ENCODE results near the gene ERBB4.

ERBB4 gene

DNA sequence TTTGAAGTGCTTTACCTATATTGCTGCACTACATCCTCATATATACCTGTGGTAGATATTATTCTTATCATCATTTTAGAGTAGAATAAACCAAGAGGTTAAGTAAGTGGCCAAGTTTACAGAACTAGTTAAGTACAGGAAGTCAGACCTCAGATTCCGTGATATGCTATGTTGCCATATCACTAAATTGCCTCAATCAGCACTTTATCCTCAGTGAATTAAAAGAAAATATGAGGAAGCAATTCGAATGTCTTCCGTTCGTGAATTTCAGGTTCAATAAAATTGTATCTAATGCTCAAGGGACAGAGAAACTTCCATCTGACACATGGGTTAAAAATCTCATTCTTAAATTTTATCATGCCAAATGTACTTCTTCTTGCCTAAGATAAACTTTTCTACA, 1133.6 kb downstream of the ERBB4 start:
- DNase-seq (ENCODE audit: low spot score): no peak

DNA sequence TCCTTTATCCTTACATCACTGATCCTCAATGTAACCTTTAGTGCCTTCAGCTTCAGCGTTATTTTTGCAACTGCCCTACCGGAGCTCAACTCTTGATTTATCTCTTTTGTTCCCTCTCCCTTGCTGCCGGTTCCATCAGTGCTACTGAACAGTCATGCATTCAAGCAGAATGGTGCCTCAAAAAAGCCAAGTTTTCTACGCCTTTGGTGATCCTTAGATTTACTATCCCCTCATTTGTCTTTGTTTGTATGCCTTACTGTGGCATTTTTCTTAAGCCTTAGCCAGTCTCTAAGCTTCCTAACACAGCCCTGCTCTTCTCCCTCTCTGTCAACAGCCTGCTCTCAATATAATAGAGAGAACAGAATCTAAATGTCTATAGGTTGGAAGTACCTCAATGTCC, 1134.5 kb downstream of the ERBB4 start:
- no peak for DNase-seq (ENCODE audit: low spot score)

DNA sequence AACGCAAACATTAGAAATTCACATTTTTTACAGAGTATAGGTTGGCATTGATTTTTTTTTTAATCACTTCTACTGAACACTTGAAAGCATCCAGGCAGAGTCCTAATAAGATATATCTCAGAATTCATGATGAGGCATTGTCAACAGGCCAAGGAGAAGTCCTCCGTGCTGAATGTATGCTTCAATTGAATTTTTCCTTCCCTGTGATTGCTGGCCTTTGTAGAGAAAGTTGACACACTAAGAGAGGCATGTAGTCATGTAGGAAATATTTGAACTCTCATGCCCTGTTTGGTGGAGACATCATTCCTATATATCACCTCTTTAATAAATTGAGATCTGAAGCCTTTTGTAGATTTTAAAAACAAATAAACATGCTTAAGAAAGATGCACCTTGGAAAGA, 1137.3 kb downstream of the ERBB4 start:
- DNase-seq (ENCODE audit: low spot score): no peak

DNA sequence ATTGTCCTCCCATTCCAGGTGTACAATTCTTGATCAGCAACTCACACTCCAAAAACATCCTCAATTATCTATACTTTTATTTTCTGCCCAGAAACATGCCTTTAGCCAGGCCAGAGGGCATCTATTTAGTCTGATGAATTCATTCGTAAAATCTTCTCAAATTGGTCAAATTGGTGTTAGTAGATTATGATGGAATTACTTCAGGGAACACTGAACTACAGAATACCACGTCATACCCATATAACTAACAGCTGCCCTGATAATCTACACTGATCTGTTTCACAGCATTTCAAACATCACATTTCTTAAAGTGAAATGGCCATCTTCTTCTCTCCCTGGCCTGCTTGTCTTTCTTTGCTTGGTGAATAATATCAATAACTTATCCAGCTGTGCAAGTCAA, 1140.8 kb downstream of the ERBB4 start:
- no peak for DNase-seq (ENCODE audit: low spot score)

DNA sequence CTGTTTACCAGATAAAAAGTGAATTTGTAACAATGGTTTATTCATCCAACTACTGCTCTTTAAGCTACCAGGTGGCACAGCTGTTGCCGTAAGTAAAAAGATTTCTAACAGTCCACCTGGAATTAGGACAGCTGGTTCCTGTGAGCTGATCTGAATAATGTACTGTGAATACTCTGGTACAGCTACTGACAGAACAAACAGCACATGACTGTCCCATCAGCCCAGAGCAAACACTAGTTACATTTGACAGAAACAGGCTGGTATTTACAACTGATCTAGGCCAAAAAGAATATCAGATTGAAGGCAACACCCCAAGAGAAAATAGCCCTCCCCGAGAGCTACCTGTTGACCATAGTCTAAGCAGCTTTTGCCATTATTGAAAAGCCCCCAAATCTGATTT, 1141.8 kb downstream of the ERBB4 start:
- no peak for DNase-seq (ENCODE audit: low spot score)

DNA sequence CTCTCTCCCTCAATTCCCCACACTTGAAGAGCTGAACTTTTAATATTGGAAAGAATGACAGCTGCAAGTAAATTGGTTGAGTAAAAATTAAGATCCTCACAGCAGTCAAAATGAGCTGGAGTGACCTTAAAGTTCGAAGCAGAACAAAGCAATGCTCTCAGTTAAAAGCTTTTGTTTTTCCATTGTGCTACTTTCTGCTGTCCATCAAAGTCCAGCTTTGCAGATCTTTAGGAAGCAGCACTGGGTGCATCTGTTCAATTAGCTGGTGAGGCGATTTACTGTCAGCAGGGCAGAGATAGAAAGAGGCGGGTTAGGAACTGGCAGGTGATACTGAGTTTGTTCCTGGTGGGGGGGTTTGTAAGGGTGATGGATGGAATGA, 1147.4 kb downstream of the ERBB4 start:
- no peak for DNase-seq (ENCODE audit: low spot score)

DNA sequence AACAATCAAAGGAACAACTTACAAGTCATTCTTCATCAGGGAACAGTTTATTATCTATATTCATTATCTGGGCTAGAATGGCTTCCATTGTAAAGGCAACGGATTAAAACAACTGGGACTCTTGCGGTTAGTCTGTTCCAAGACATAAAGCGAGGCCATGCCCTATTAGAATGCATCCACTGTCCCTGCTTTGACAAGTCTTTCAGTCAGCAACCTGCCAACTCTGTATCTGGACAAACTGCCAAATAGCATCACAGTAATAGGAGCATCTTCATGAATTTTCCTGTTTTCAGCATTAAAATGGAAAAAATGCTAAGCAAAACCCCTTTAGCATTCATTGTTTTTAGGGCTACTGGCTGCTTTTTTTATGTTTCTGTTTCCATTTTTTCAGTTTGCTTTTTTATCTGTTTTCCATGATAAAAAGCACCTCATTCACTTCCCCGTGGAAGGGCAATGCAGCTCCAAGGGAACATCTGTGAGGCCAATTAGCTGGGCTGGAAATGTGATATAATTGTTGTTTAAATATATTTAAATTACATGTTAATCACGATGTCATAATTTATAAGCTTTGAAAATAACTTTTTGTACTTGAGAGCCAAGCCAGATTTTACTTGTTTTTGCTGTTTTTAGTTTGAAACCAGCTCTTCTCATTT, 1147.9 kb downstream of the ERBB4 start:
- DNase-seq (ENCODE audit: low spot score): no peak

DNA sequence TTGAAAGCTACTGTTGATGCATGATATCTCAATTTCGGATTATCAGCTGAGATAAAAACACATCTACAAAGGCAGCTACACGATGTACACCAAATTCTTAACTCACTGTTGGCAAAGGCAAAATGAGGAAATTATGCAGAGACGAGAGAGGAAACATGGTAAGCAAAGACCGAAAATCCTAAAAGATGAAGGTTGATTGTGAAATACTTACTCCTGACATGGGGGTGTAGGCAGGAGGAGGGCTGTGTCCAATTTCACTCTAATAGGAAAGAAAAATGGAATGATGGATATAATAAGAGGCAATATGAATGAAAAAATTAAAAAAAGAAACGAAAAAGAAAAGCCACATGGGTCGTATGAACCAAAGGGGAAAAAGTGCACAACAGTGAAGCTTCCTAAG, 1150.9 kb downstream of the ERBB4 start:
- no peak for DNase-seq (ENCODE audit: low spot score)

DNA sequence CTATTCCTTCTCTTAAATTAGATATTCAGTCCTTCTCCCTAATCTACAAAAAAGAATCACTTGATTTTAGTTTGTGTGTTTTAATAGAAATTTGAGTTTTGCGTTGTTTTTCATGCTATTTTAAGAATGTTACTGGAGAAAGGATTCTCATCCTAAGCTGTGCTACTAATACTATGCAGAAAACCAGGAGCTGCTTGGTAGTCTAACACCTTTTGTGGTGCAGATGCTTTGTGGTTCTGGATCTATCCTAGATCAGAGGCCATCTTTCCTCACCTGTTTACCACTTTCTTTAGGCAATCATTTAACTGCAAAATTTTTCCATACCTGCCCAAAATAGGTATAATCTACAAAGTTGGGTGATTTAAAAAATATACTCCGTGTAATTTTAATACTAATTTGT, 1158.6 kb downstream of the ERBB4 start:
- no peak for DNase-seq (ENCODE audit: low spot score)

DNA sequence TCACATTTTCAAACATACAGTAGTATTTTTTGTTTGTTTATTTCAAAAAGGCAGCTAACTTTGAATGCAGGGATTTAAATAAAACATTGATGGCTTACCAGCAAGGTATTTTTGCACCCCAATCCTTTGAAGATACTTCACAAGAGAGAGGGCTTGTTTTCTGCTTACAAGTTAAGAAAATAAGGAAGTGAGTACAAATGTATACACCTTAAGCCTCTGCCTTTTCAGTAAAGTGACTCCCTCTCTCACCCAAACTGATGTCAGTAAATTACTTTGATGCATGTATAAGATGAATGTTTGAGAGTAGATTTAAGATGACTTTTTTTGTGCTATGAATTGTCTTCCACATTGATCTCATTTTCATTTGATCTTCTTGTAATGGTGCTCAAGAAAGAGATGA, 1162.2 kb downstream of the ERBB4 start:
- DNase-seq (ENCODE audit: low spot score): no peak

DNA sequence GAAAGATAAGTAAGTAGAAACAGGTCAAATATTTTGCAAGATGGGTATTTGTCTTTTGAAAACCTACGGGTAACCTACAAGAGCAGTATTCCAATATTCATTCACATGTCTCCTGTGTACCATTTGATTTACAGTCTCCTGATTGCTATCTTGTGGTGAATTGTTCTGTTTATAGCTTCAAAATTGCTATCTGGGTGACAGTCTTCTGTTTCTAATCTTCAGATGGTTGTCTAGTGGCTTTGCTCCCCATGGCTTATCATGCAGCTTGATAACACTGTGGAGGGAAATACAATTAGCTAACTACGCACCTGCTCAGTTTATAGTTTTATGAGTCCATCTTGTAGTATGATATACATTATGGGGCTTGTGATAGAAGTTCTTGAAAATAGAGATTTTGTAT, 1165.4 kb downstream of the ERBB4 start:
- no peak for DNase-seq (ENCODE audit: low spot score)

DNA sequence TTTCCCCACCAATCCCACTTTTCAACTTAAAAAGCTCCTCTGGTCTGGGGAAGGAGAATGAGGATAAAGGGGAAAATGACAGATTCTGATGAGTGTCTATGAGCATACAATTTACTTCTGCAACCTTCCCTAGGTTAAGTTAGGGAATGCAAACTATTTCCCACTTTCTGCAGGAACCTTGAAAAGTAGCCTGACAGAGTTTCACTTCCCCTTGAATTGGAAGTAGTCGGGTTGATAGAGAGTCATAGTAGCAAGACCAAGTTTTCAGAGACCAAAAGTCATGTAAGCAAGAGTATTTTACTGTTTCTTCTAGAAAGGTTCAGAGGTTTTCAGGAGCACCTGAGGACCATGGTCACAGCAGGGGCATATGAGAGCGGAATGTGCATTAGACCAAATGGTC, 1167.1 kb downstream of the ERBB4 start:
- DNase-seq (ENCODE audit: low spot score): no peak

DNA sequence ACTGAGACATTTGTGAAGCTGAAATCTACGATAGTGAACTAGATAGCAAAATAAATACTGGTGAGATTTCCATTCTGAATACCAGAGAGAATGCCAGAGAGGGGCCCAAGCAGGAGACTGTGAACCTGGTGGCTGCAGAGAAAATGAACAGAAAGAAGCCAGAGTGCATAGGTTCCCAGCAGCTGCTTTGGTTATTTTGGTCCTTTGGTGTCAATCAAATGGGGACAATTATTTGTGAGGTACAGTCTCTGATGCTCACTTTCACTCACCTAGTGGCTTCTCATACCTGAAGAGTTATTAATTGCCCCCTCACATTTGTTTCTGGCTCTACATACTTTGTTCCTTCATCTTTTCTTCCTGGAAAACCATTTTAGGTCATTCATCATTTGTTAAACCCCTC, 1170.1 kb downstream of the ERBB4 start:
- DNase-seq (ENCODE audit: low spot score): no peak

DNA sequence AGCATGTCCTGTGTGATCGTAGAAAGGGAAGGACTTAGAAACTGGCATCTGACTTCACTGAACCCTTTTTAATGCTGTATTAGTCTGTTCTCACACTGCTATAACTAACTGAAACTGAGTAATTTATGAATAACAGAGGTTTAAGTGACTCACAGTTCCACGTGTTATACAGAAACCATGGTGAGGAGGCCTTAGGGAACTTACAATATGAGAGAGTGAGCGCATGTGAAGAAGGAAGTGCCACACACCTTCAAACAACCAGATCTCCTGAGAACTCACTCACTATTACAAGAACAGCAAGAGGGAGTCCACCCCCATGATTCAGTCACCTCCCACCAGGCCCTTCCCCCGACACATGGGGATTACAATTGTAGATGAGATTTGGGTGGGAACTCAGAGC, 1170.9 kb downstream of the ERBB4 start:
- DNase-seq (ENCODE audit: low spot score): no peak

DNA sequence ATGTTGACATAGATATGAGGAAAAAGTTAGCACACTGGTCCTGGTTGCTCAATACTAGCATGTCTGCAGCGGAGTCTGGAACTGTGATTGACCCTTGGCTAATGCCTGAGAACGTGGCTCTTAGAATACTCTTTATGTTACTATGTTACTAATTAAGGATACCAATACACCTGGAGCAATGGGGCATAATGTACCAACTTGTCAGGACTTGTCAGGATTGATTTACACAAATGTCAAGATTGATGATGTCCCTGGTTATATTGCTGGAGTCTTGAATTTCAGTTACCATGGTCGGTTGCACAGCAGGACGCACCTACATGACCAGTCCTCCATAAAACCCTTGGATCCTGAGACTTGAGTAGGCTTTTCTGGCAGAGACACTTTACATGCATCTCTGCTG, 1171.3 kb downstream of the ERBB4 start:
- no peak for DNase-seq (ENCODE audit: low spot score)

DNA sequence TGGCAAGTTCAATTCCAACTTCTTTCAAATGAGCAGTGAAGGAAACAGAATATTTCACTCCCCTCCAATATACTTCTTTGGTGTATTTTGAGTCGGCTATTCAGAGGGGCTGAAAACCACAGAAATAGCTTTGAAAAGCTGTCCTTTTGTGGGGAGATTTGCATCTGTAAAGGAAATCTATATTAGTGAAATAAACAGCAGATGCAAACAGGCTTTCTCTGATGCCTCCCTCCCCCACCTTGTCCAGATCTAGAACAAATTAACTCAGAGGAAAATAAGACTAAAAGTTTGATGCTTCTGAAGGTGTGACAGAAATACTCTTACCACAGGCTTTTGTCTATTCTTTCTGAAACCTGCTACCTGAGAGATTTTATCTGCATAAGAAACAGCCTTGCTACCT, 1173.7 kb downstream of the ERBB4 start:
- no peak for DNase-seq (ENCODE audit: low spot score)

DNA sequence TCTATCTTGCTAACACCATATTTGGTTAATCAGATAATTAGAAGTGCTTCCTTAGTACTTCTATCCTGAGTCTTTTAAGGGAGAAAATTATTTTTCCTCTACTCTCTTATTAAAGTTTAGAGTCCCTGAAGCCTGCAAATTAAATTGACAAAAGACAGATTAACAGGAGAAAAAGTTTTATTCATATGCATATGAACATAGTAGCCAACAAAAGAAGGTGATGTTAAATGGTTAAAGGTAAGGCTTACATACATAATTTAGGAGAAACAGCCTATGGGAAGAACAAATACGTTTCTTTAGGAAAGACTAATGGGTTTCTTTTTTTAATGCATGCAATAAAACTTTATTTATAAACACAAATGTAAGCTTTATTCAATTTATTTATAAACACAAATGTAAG, 1177.2 kb downstream of the ERBB4 start:
- DNase-seq (ENCODE audit: low spot score): no peak

DNA sequence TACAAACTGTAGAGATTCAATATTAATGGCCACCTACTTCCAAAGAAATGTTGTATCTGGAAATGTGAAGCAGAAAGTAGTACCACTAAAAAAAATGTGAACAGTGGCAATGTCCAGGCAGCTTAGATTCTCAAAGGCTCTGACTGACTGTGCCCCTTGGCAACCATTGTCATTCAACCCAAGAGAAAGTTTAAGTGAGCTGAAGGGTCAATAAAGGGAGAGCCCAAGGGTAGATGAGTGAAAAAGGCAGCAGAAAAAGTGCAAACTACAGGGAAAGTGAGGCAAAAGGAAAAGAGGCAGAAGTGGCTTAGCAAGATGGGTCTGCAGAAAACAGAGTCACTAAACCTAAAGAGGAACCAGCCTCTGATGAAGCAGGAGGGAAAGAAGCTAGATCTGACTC, 1179.3 kb downstream of the ERBB4 start:
- DNase-seq (ENCODE audit: low spot score): no peak

DNA sequence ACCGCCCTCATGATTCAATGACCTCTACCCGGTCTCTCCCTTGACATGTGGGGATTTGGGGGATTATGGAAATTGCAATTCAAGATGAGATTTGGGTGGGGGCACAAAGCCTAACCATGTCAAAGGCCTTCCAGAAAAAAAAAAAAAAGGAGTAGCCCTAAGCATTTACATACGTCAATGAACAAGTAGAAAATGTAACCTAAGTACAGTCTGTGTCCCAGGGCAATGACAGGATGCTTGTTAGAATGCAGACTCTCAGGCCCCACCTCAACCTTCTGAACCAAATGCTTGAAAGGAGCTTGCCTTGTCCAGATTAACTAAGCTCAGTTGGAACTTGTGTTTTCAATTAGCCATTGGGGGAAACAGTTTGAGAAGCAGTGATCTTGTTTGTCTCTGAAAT, 1180.1 kb downstream of the ERBB4 start:
- DNase-seq (ENCODE audit: low spot score): no peak

DNA sequence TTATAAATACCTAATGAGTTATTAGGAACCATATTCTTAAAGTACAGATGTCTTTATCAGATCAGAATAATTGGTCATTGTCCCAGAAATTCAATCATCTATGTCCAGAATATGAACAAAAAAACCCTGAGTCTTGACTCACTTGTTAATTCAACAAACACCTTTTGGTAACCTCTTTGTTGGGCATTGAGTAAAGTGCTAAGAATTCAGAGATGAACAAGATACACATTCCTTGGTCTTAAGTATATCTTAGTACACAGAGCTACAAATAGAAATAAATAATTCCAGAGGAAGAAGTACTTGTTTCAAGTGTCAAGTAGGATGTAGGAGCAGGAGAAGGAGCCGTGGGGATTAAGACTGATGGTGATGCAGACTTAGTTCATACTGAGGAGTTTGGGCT, 1184.1 kb downstream of the ERBB4 start:
- DNase-seq (ENCODE audit: low spot score): no peak

DNA sequence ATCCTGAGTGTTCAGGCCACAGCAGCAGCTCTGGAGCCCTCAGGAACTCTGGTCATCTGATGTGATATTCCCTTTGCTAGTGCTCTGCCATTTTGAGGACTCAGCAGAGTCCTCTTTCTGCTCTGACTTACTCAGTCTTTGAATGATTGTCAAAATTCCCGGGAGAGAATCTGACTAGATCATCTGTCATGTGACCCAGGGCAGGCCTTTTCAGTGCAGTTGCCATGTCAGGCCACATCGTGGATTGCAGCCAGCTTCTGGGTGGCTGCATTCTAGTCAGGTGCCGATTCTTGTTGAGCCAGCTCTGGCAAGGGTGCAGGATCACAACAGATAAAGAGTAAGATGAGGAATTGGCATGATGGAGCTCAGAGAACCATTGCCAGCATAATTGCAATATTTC, 1186.6 kb downstream of the ERBB4 start:
- DNase-seq (ENCODE audit: low spot score): no peak

DNA sequence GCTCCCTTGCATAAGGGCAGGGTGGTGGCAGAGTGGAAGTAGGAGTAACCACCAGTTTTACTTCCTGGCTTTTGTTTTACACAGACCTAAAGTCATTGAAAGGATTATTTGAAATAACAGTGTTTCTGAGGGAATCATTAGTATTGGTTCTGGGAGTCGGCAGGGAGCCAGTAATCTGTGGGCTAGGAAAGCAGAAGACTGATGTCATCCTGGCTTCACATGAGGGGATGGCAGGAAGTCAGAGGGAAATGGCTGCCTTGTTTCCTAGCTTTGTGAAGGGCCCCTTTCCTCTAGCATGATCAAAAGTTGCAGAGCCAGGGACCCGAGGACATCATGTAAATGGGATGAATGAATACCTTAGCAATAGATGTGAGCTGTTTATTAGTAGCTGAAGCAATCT, 1189.6 kb downstream of the ERBB4 start:
- no peak for DNase-seq (ENCODE audit: low spot score)

DNA sequence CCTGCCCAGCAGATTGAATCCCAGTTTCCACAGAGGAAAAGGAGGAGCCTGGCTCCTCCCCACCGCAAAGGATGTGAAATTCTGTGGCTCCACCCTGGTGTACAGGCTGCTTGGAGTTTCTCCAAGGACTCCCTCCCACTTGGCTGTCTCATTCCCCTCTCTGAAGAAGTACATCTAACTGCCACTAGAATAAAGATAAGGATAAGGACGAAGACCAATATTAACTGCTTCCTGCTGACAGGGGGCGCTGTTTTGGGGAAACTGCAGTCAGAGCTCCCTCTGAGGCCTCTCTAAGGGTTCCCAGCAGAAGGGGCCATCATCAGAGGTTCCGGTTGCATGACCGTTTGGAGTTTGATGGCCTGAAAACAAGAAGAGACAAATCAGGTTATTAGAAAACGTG, 1191.3 kb downstream of the ERBB4 start:
- no peak for DNase-seq (ENCODE audit: low spot score)

DNA sequence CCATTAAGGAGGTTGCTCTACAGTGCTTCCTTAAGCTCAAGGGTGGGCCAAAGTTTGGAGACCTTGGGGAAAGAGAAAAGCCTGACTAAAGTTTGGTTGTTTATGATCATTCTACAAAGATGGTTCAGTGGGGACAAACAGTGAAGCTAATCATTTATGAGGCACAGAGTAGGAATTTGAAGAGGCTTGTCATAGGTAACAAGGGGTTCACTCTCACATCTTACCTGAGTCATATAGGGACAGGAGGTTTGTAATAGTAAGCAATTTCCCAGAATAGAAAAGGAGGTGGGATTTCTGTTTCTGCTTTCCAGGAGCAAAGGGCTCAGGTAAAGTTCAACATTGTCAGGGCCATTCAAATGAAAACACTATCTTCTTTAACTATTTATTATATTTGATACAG, 1194.3 kb downstream of the ERBB4 start:
- no peak for DNase-seq (ENCODE audit: low spot score)

DNA sequence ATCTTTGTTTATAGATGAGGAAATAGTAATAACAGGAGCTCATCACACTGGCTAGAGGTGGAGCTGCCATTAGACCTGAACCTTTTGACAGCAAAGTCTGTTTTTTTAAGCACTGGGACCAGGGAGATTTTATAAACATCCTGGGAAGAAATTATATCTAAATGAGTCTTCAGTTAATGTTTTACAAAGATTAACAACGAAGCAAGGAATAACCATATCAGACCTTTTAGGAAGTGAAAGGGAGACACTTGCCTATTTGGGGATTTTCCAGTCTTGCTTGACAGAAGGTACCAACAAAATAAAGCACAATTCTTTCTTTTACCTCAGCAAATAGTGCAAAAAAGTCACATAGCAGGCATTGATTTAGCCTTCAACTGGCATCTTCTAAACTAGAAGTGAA, 1205.2 kb downstream of the ERBB4 start:
- no peak for DNase-seq (ENCODE audit: low spot score)
